SK-N-SH (cell line): ENCODE results near the gene MORF4L1.

Experiments
- EP300 ChIP-seq, 2 experiments: IDR thresholded peaks; 2 replicates each; pipeline versions ENCODE4 v1.4.0 to v1.6.1; 2012; ENCODE audit warnings: borderline replicate concordance in 1 of 2, low read depth in 1 of 2, low read length in 1 of 2
- EZH2phosphoT487 ChIP-seq: fragments of 200-600 bp; sonication (generic); IDR thresholded peaks from 2 replicates; pipeline ENCODE4 v1.6.1; 2017; ENCODE audit warnings: low read depth, mixed run types, mild to moderate bottlenecking, antibody characterized with exemption, moderate library complexity, borderline replicate concordance
- FOSL2 ChIP-seq: IDR thresholded peaks from 2 replicates; pipeline ENCODE4 v1.4.0; 2012; ENCODE audit warnings: low read depth, mild to moderate bottlenecking, moderate library complexity, borderline replicate concordance
- GABPA ChIP-seq: IDR thresholded peaks from 2 replicates; pipeline ENCODE4 v1.4.0; 2012; ENCODE audit warnings: low read depth, mild to moderate bottlenecking
- GATA2 ChIP-seq: sonication (generic); formaldehyde crosslinking; IDR thresholded peaks from 2 replicates; pipeline ENCODE4 v1.5.0; 2020; ENCODE audit warnings: mild to moderate bottlenecking, missing genetic modification reagents
- POLR2AphosphoS5 ChIP-seq: IDR thresholded peaks from 2 replicates; pipeline ENCODE4 v1.6.1; 2012; ENCODE audit warnings: low read depth, low read length
- RAD21 ChIP-seq: IDR thresholded peaks from 2 replicates; pipeline ENCODE4 v1.6.1; 2012; ENCODE audit warnings: mild to moderate bottlenecking, low read length
- SIN3A ChIP-seq: IDR thresholded peaks from 2 replicates; pipeline ENCODE4 v1.6.1; 2012; ENCODE audit warnings: low read depth, mild to moderate bottlenecking, low read length, moderate library complexity, borderline replicate concordance
- TAF1 ChIP-seq: IDR thresholded peaks from 2 replicates; pipeline ENCODE4 v1.6.1; 2012; ENCODE audit warnings: low read depth, mild to moderate bottlenecking, low read length, moderate library complexity, borderline replicate concordance
- TF ChIP-seq, protein P1 (sequence below): fragments of 150-350 bp; IDR thresholded peaks from 2 replicates; pipeline ENCODE4 v1.6.1; 2017; ENCODE audit warnings: antibody characterized with exemption, low read length, low read depth, borderline replicate concordance
- TF ChIP-seq, protein P2 (sequence below): fragments of 200-600 bp; sonication (generic); IDR thresholded peaks from 2 replicates; pipeline ENCODE4 v1.6.1; 2017; ENCODE audit warnings: antibody characterized with exemption, mild to moderate bottlenecking, moderate library complexity

DNA sequence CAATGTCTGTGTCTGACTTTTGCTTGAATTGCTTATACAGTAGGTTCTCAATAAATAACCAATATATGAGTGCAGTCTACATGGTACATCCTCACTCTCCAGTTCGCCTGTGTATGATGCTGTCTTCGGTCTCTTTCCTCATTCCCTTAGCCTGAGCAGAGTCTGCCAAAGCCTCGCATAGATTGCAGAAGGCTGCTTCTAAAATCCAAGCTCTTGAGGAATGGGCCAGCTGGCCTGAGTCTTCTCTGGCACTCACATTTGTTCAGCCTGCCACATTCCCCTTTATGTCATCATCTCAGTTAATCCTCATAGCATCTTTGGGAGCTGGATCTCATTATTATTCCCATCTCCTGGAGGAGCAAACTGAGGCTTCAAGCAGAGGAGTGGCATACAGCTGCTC, 34.2 kb upstream of the MORF4L1 start:
- TF ChIP-seq, protein P1, sequence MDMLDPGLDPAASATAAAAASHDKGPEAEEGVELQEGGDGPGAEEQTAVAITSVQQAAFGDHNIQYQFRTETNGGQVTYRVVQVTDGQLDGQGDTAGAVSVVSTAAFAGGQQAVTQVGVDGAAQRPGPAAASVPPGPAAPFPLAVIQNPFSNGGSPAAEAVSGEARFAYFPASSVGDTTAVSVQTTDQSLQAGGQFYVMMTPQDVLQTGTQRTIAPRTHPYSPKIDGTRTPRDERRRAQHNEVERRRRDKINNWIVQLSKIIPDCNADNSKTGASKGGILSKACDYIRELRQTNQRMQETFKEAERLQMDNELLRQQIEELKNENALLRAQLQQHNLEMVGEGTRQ, result no peak
- TF ChIP-seq, protein P2, sequence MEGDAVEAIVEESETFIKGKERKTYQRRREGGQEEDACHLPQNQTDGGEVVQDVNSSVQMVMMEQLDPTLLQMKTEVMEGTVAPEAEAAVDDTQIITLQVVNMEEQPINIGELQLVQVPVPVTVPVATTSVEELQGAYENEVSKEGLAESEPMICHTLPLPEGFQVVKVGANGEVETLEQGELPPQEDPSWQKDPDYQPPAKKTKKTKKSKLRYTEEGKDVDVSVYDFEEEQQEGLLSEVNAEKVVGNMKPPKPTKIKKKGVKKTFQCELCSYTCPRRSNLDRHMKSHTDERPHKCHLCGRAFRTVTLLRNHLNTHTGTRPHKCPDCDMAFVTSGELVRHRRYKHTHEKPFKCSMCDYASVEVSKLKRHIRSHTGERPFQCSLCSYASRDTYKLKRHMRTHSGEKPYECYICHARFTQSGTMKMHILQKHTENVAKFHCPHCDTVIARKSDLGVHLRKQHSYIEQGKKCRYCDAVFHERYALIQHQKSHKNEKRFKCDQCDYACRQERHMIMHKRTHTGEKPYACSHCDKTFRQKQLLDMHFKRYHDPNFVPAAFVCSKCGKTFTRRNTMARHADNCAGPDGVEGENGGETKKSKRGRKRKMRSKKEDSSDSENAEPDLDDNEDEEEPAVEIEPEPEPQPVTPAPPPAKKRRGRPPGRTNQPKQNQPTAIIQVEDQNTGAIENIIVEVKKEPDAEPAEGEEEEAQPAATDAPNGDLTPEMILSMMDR, result no peak
- TF ChIP-seq GATA2 (no peak), EZH2phosphoT487 (no peak), GABPA (no peak), SIN3A (no peak), EP300 (IDR thresholded peaks at IDR 0.05; ENCODE audit: borderline replicate concordance in 1 of 2, low read depth in 1 of 2, low read length in 1 of 2) (no peak), FOSL2 (no peak), TAF1 (no peak), RAD21 (no peak), POLR2AphosphoS5 (no peak)
